Endothelial cell of umbilical vein (primary cell): ENCODE data around the gene INTS11. TPM values are rescaled to one million over a fixed set of nuclear protein-coding genes. Genes with fewer than 3 reads are reported as not detected.
A peak's percentile ranks its signal among the peaks of the same experiment; 100 is the strongest.

Experiments used
- BruUV-seq: library from RNA; stranded (reverse); fragments of 400-500 nt; replicated peaks from 2 replicates; lab custom pipeline; 2021; lab: Mats Ljungman, UMichigan
- CTCF ChIA-PET: fragments of 300-600, 350-600 bp; sonication (Branson Sonifier 250); formaldehyde crosslinking; loops from one replicate; lab custom pipeline; 2021; ENCODE audit warnings: antibody characterized with exemption, inconsistent platforms; lab: Charles Lee
- POLR2A ChIA-PET: fragments of 300-600, 350-600 bp; sonication (Branson Sonifier 250); formaldehyde crosslinking; loops from one replicate; lab custom pipeline; 2021; ENCODE audit warnings: antibody characterized with exemption, inconsistent platforms; lab: Charles Lee
- DNase-seq: peaks from one replicate; pipeline ENCODE4 v3.0.0-alpha.2; 2011; ENCODE audit warnings: low read depth, low spot score
- FAIRE-seq: peaks from 2 replicates; lab custom pipeline; 2011; peaks lifted over from hg19 to GRCh38; lab: Jason Lieb, UNC
- H2AFZ ChIP-seq: 2 replicates; pipeline ENCODE4 v1.6.0; 2012; ENCODE audit warnings: low read depth, low read length, control low read depth, inconsistent platforms
- H3K27ac ChIP-seq: 2 replicates; pipeline ENCODE4 v1.5.1; 2011; ENCODE audit warnings: low read depth, mild to moderate bottlenecking, control low read depth, low read length, moderate library complexity; ENCODE audit not compliant: insufficient read depth
- H3K27me3 ChIP-seq, 2 experiments: 2 replicates each; pipeline versions ENCODE4 v1.6.0 to v1.6.1; 2011; ENCODE audit warnings: low read length in 2 of 2, mixed read lengths in 1 of 2; ENCODE audit not compliant: control insufficient read depth in 2 of 2, insufficient read depth in 2 of 2
- H3K36me3 ChIP-seq, 2 experiments: 2 replicates in 1 of 2; 3 replicates in 1 of 2; pipeline ENCODE4 v1.5.1; 2011; ENCODE audit warnings: low read length in 2 of 2, mild to moderate bottlenecking in 1 of 2, moderate library complexity in 1 of 2; ENCODE audit not compliant: control insufficient read depth in 2 of 2, insufficient read depth in 2 of 2; ENCODE audit errors: extremely low read depth in 1 of 2
- H3K4me1 ChIP-seq: 3 replicates; pipeline ENCODE4 v1.5.1; 2011; ENCODE audit warnings: mild to moderate bottlenecking, low read length; ENCODE audit not compliant: control insufficient read depth, insufficient read depth; ENCODE audit errors: extremely low read depth
- H3K4me2 ChIP-seq: 2 replicates; pipeline ENCODE4 v1.6.1; 2011; ENCODE audit warnings: low read length, control low read depth, mixed read lengths; ENCODE audit not compliant: insufficient read depth
- H3K4me3 ChIP-seq, 3 experiments: fragments of 200-600 bp in 1 of 3; sonication (generic), shearing (Covaris generic) in 1 of 3; replicated peaks in 1 of 3; 2 replicates each; pipeline ENCODE4 v1.5.1; 2011 to 2016; ENCODE audit warnings: control low read depth in 3 of 3, low read length in 3 of 3, mild to moderate bottlenecking in 2 of 3, inconsistent platforms in 1 of 3, low read depth in 1 of 3, moderate library complexity in 1 of 3; ENCODE audit not compliant: insufficient read depth in 1 of 3
- H3K79me2 ChIP-seq: 2 replicates; pipeline ENCODE4 v1.6.0; 2012; ENCODE audit warnings: low read length, inconsistent platforms; ENCODE audit not compliant: control insufficient read depth, insufficient read depth
- H3K9ac ChIP-seq: replicated peaks from 2 replicates; pipeline ENCODE3; 2011; ENCODE audit warnings: low read length, control low read depth; ENCODE audit not compliant: insufficient read depth; ENCODE audit errors: extremely low read depth
- H3K9me1 ChIP-seq: replicated peaks from 3 replicates; pipeline ENCODE4 v1.6.0; 2011; ENCODE audit warnings: mild to moderate bottlenecking, low read length; ENCODE audit not compliant: control insufficient read depth, insufficient read depth; ENCODE audit errors: extremely low read depth
- H3K9me3 ChIP-seq: replicated peaks from 2 replicates; pipeline ENCODE4 v1.5.1; 2012; ENCODE audit warnings: low read length, inconsistent platforms; ENCODE audit not compliant: control insufficient read depth, insufficient read depth
- H4K20me1 ChIP-seq: replicated peaks from 2 replicates; pipeline ENCODE3; 2011; ENCODE audit warnings: mild to moderate bottlenecking, low read length; ENCODE audit not compliant: control insufficient read depth, insufficient read depth; ENCODE audit errors: extremely low read depth
- MYC ChIP-seq: IDR thresholded peaks from one replicate; pipeline ENCODE4 v1.6.1; 2011; ENCODE audit warnings: mild to moderate bottlenecking, low read depth, low read length
- dilution Hi-C: fragments of 300-500 bp; cut with MboI; formaldehyde crosslinking; loops from one replicate; pipeline ENCODE4 v1.15.0; 2019; ENCODE audit warnings: low sequenced_read_pairs; ENCODE audit not compliant: extremely low pct_ligation_motif_present
- intact Hi-C: fragments of 100-400 bp; cut with micrococcal nuclease; formaldehyde crosslinking; loops from one replicate; pipeline ENCODE4 v1.10.0; 2022
- polyA plus RNA-seq, 4 experiments: library from polyadenylated mRNA; depleted of rRNA in 3 of 4; stranded (reverse) in 3 of 4; unstranded in 1 of 4; fragments of >200 nt; gene quantifications; 2 replicates each; pipeline versions ENCODE4 v1.2.1 to v1.2.3, GENCODE V29; 2011 to 2012; ENCODE audit warnings: missing spikeins in 1 of 4
- total RNA-seq: library from RNA; stranded (reverse); gene quantifications from 2 replicates; pipeline ENCODE4 v1.2.3, GENCODE V29; 2021
- TF ChIP-seq, protein P1 (sequence below), 2 donors: IDR thresholded peaks; 1 replicate in 1 of 2; 2 replicates in 1 of 2; pipeline ENCODE4 v1.5.1; 2011; ENCODE audit warnings: low read length in 2 of 2, mild to moderate bottlenecking in 2 of 2, moderate library complexity in 2 of 2, control low read depth in 1 of 2, inconsistent platforms in 1 of 2, low read depth in 1 of 2; ENCODE audit not compliant: insufficient read depth in 1 of 2; ENCODE audit errors: extremely low read depth in 1 of 2

Gene INTS11
- total and polyA plus RNA-seq, 2 donors (not counting 3 experiments of a cell fraction or from before 2014, with no cell fraction given), result 132 to 222 TPM

DNA sequence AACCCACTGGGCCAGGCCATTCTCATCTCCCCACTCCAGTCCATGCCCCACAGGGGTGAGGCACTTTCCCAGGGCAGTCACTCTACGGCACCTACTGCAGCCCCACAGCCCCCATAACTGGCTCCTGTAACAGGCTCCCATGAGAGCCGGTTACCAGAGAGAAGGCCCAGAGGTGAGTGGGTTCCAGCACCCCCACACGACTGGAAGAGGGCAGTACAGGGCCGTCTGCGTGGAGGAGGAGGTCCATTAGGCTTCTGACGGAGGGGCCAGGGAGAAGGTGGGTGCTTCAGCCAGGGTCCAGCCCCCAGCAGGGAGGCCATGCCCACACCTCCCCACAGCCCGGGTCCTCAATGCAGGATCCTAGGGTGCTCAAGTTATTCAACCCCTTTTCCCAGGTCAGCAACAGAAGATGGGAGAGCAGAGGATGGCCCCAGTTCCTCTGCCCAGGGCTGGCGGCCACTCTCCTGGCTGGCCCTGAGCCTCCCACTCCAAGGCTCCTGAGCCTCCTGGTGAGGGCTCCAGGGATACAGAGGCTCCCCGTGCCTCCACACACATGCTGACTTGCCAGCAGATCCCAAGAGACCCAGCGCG lies 18.3 kb downstream of the INTS11 start:
- no peak overlapping the region for H3K27ac ChIP-seq
- intact Hi-C loops, result loop anchor here (5.0 kb wide), 1 partner anchor 184 kb away; no protein-coding TSS in a partner anchor
- H3K79me2 ChIP-seq, result no peaks in the 10 kb centered on the region

More for the DNA sequence above, 18.3 kb downstream of the INTS11 start:
- dilution Hi-C loops, result no loop called here
- Histone ChIP-seq H3K36me3 (peaks cover 0 to 4% of the 10 kb centered on the region in 2 experiments), H4K20me1 (no peaks in the 10 kb centered on the region), H3K4me2 (no peak overlapping the region), H3K9me1 (no peaks in the 10 kb centered on the region), H3K4me3 (no peak overlapping the region), H3K9ac (no peak overlapping the region), H3K9me3 (no peaks in the 10 kb centered on the region), H3K4me1 (peaks cover 15% of the 10 kb centered on the region), H3K27me3 (no peaks in the 10 kb centered on the region), H2AFZ (no peak overlapping the region)
- BruUV-seq, result no TSS peak
- POLR2A ChIA-PET, result no interaction called here
- CTCF ChIA-PET, result interaction anchor here (1.3 kb wide), 1 partner anchor 15 kb away, joined by 6 read pairs; no protein-coding TSS in a partner anchor
- FAIRE-seq, result no peak
- DNase-seq, result no peak
- TF ChIP-seq MYC, result no peak
- TF ChIP-seq, protein P1, sequence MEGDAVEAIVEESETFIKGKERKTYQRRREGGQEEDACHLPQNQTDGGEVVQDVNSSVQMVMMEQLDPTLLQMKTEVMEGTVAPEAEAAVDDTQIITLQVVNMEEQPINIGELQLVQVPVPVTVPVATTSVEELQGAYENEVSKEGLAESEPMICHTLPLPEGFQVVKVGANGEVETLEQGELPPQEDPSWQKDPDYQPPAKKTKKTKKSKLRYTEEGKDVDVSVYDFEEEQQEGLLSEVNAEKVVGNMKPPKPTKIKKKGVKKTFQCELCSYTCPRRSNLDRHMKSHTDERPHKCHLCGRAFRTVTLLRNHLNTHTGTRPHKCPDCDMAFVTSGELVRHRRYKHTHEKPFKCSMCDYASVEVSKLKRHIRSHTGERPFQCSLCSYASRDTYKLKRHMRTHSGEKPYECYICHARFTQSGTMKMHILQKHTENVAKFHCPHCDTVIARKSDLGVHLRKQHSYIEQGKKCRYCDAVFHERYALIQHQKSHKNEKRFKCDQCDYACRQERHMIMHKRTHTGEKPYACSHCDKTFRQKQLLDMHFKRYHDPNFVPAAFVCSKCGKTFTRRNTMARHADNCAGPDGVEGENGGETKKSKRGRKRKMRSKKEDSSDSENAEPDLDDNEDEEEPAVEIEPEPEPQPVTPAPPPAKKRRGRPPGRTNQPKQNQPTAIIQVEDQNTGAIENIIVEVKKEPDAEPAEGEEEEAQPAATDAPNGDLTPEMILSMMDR (IDR thresholded peaks at IDR 0.05; ENCODE audit: extremely low read depth in 1 of 2, insufficient read depth in 1 of 2, low read depth in 1 of 2, low read length in 2 of 2), result peak in 1 of 2 donors; percentile 10
